CD4-positive, alpha-beta T cell treated with Interleukin-10 for 1 hour (primary cell): ENCODE measurements around the gene NQO2.
"Not testable (repeated sequence)": the region's sequence is repeated elsewhere in the genome, so short reads cannot be mapped to it uniquely, and the experiment has no call there.

Experiments
- DNase-seq: peaks from one replicate; pipeline ENCODE4 v3.0.0-alpha.2; 2020

The NQO2 gene

DNA sequence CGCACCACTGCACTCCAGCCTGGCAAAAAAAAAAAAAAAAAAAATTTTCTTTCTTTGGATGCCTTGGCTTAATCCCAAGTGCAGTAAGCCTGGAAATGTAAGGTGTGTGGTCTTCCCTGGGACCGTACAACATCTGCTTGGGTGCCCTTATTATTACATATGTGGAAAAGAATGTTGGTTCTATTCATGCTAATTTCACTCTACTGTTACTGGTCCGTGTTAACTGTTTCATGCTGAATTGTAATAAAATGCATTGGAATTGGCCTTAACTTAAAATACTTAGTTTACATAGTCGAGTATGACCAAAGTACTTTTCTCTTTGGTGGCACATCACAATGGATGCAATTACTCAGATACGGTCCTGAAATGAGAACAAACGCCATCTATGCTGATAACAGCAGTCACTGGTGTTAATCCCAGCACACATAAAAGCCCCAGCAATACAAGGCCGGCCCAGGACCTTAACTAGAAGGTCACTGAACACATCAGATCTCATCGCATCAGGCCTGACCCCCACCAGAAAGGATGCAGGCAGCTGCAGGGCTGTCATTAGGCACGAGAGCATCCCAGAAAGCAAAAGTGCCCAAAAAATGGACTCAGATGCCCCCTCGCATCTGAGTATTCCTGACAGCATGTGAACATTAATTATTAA lies 29.5 kb upstream of the NQO2 start:
- DNase-seq, result no peak

DNA sequence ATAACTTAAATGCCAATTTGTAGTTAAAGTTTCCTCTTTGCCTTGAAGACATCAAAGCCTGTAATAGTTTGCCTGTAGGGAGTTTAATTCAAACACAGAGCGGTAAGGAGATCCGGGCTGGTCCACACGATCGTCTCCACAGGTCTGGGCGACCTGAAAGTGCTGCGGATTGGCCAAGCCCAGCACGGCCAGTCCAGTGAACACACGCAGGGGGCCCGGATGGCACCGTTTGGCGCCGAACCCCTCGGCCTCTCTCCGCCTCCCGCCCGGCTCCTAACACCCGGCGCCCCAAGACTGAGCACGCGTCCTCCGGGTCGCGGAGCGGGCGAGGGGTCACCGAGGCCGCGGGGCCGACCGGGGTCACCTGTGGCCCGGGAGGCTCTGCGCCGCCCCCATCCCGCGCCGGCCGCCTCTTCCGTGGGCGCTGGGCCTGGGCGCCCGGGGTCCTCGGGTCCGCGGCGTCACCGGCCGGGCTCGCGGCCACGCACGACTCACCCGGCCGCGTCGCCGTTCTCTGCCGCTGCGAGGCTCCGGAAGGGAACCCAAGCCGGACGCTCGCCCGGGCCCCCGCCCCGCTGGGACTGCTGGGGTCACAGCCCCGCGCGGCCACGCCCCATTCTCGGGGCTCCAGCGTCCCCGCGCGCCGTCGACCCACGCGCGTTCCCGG lies 28.8 kb upstream of the NQO2 start:
- DNase-seq, result peak; percentile 63

DNA sequence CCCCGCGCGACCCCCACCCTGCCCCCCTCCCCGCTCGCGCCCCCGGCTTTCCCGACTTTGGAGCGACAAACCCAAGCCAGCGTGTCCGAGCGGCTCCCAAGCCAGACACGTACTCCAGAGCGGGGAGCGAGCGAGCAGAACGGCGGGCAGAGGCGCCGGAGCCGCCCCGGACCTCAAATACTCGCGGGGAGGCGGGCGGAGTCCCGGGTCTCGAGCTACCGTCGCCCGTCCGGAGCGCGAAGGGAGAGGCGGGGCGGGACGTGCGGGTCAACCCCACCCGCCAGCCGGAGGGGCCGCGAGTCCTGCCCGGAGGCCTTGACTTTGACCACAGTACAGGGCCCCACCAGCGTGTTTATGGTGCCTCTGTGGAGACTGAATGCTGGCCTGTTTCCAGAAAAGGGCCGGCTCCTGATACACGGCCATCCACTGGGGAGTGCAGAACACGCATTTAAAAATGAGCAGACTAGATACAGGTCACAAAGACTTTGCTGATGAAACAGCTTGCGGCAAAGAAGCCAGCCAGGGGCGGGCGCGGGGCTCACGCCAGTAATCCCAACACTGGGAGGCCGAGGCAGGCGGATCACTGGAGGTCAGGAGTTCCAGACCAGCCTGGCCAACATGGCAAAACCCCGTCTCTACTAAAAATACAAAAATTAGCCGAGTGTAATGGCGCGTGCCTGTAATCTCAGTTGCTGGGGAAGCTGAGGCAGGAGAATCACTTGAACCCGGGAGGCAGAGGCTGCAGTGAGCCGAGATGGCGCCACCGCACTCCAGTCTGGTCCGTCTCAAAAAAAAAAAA lies 28.1 kb upstream of the NQO2 start, which contains the start of gene SERPINB6:
TSS of gene SERPINB6 (minus strand) at position 148 of the 799 bp plus-strand sequence. CDS start 12,235 bp downstream, outside the sequence.
- DNase-seq, result peak; percentile 58

- not testable (repeated sequence) for DNase-seq
These were observed 27.5 kb upstream of the NQO2 start for GRCh38 chr6:2972219-2972487.

DNA sequence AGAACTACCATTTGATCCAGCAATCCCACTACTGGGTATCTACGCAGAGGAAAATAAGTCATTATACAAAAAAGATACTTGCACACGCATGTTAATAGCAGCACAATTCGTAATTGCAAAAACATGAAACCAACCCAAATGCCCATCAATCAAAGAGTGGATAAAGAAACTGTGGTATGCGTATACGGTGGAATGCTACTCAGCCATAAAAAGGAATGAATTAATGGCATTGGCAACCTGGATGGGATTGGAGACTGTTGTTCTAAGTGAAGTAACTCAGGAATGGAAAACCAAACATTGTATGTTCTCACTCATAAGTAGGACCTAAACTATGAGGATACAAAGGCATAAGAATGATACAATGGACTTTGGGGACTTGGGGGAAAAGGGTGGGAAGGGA lies 27.0 kb upstream of the NQO2 start:
- not testable (repeated sequence) for DNase-seq

GRCh38 chr6:2973180-2973579 lies 26.5 kb upstream of the NQO2 start:
- DNase-seq, result not testable (repeated sequence)

GRCh38 chr6:2973676-2974075 lies 26.0 kb upstream of the NQO2 start:
- DNase-seq, result peak; percentile 45

DNA sequence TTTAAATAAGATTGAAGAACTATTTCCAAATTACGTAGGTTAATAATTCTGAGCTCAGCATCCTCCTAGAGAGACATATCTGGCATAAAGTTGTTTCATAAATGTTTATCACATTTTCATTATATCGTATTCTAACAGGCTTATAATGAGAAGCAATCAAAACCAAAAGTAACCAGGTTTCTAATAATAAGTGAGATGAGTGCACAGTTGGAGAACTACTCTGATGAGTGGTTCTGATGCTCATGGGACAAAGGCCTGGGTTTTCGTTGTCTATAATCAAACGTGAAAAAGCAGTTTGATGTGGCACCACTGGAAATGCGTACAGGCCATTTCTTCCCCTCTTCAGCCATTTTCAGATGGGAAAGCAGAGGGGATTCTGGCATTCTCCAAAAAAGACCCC lies 23.6 kb upstream of the NQO2 start:
- DNase-seq, result no peak

- DNase-seq, result no peak
These were observed 23.1 kb upstream of the NQO2 start for GRCh38 chr6:2976571-2977085.

GRCh38 chr6:2977290-2977689 lies 22.4 kb upstream of the NQO2 start:
- no peak for DNase-seq

DNA sequence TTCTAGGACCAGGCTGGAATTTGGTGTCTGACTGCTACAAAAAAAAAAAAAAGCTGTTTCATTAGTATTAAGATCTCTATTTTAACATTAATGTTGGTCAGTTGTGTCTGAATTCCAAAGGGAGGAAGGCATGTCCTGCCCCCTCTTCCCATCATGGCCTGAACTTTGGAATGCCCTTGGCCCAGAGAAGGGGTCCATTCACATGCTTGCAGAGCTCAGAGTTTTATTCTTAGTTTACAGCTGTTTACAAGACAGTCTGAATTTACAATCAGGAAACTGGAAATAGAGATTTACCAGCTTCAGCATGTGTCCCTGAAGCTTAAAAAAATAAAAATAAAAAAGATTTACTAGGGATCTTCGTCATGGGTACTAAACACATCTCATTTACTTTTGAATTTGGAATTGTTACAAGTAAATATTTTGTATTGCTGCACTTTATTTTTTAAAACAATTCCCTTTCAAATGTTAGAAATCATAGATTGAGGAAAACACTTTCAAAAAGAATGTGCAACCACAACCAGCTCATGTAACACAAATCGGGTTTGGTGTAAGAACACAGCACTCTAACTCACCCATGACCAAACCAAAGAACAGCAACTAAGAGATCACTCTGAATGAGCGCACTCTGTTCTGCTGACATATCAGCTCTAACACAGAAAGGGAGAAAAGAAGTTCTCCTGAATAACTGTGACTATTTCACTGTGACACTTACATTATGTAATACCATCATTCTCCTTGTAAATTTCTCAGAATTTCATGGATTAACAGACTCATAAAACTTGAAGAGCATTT lies 21.7 kb upstream of the NQO2 start:
- no peak for DNase-seq

GRCh38 chr6:2978923-2979322 lies 20.8 kb upstream of the NQO2 start:
- no peak for DNase-seq

DNA sequence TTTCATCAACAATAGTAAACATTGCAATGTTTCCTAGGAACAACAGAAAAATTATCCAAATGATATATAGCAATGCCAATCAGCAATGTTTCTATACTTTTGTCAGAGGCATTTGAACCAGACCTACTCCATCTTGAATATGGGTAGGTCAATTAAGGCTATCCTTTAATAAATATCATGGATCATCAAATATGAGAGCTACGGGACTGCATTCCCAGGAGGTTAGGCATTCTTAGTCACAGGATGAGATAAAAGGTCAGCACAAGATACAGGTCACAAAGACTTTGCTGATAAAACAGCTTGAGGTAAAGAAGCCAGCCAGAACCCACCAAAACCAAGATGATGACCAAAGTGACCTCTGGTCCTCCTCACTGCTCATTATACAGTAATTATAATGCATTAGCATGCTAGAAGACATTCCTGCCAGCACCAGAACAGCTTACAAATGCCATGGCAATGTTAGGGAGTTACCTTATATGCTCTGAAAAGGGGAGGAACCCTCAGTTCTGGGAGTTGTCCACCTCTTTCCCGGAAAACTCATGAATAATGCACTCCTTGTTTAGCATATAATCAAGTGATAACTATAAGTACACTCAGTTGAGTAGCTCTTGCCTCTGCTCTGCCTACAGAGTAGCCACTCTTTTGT lies 19.8 kb upstream of the NQO2 start:
- no peak for DNase-seq

DNA sequence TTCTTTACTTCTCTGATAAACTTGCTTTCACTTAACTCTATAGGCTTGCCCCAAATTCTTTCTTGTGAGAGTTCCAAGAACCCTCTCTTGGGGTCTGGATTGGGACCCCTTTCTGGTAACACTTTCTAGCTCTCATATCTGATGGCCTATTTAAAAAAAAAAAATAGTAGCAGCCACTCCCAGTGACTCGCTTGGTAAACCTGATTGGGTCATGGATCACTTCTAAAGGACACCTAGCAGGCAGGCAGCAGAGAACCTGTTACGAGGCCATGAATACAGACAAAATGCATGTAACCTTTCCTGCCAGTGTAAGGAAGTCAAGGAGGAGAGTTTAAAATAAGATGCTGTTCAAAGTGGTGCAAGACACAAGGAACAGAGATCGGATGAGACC lies 19.2 kb upstream of the NQO2 start:
- DNase-seq, result no peak

DNA sequence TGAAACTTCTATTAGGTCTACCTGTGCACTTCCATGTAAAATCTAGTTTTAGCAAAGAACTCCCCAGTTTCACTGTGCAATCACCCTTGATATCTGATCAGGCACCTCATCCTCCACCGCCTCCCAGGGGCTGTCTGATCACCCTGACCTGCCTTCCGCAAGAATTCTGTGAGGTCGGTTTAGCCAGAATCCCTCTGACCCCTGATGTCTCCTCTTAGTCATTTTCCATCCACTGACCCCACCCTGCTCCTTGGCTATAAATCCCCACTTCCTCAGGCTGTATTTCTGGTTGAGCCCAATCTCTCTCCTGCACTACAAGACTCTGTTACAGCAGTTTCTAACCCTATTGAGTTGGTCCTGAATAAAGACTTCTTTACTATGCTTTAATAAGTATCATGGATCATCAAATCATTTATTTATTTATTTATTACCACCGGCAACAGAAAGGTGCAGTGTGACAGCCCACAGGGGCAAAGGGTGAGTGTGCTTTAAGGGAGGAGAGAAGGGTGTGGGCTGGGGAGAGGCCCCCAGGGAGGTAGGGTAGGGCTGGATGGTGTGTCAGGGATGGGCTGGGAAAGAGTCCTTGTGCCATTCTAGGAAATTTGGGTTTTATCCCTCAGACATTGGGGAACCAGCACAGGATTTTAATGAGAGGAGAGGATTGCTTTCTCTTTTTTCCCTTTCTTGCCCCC lies 17.1 kb upstream of the NQO2 start:
- DNase-seq, result no peak

DNA sequence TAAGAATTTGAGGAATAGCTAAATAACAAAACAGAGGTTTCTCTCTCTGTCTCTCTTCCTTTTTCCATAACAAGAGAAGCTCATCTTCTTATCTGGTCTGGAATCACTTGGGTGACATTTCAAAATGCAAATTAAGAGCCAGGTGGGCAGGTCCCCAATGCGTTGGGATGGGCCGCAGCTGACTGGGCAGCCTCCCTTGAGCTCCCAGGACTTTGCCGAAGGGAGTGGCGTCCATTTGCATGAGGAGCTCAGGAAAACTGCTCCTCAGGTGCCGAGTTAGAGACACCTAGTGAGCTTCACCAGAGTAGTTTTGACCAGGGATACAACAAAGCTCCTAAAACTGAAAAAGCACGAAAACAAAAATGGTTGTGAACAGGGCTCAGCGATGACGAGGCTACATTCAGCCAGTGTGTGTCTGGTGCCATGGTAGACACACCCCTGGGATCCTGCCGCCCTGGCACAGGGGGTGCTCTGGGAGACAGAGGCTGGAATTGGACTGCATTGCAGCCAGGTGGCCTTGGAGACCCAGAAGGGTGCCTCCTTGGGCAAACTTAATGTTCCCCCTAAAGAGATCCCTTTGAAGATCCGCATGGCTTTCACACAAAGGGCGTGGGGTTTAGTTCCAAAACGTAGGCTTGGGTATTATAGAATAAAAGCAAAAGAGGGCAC lies 14.8 kb upstream of the NQO2 start:
- DNase-seq, result no peak

DNA sequence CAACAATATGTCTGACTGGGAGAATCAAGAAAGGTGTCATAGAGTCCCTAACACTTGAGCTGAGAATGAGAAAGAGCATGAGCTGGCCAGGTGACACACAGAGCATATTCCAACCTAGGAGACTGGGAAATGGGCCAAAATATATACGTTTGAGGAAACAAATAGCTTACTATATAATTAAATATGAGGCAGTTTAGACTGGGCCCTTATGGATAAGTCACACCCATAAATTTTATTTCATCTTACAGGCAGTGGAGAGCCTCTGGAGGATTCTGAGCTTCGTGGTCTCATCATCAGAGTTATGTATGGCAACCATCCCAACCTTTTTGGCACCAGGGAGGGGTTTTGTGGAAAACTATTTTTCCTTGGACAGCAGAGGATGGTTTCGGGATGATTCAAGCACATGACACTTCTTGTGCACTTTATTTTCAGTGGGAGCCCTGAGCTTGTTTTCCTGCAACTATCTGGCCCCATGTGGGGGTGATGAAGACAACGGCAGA lies 12.9 kb upstream of the NQO2 start:
- DNase-seq, result no peak

- no peak for DNase-seq
These were observed 11.6 kb upstream of the NQO2 start for GRCh38 chr6:2988094-2988425.

DNA sequence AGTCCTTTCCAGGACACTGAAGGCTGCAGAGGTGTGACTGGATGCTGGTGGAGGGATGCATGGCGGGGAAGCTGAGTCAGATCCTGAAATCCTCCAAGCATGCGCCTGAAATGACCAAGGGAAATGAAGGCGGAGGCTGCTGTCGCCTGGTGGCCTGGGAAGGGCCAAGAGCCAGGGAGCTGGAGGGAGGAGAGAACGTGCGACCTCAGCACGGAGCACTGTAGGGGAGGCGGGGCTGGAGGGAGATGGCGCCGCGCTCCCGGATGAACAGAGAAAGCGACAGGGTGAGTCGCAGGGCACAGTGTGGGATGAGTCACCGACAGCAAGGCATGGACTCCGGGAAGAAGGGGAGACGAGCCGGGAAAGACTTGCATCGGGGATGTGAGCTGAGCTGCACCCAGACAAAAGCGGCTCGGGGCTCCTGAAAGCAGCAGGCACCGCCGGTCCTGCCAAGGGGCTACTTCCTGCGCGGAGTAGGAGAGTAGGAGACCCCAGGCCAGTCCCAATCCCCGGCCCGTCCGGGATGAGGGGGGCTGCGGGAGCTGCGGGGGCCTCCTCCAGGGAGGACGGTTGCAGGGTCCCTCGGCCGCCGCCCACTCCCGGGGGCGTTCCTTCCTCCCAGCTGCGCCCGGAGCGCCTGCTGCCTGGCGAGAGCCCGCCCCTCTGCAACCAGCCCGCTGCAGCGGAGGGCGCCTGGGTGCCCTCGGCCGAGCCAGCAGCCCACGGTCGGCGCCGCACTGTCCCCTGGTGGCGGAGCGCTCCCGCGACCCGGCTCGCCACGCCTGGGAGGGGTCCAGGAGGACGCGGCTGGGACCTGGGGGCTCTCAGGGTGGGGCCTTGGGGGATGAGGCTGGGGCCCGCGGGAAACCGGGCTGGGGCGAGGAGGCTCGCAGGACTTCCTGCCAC lies 11.0 kb upstream of the NQO2 start:
- peak; percentile 84 for DNase-seq
